ENCODE results near the gene UBQLN3. TPM values are rescaled to one million over a fixed set of nuclear protein-coding genes. Genes with fewer than 3 reads are reported as not detected.

The UBQLN3 gene
- total RNA-seq, 4 donors from 2014 or later, result 0.64 to 0.75 TPM; not detected in 2

GRCh38 chr11:5505363-5506048 is 4.3 kb downstream of the UBQLN3 start:
- 88 to 89% methylated on average over 6 to 9 of the region's 9 CpGs for WGBS, 2 donors (ENCODE audit: low coverage in 1 of 2)

GRCh38 chr11:5504403-5504921 is 5.3 kb downstream of the UBQLN3 start:
- Histone ChIP-seq H3K36me3 (no peaks in the 10 kb centered on the region), H3K27ac (no peak overlapping the region), H3K9me3 (no peaks in the 10 kb centered on the region), H3K4me1 (no peaks in the 10 kb centered on the region), H3K4me3 (no peak overlapping the region), H3K27me3 (no peaks in the 10 kb centered on the region)
- 60 to 68% methylated on average over 1 to 2 of the region's 2 CpGs for WGBS, 2 donors (ENCODE audit: low coverage in 1 of 2)
- in situ Hi-C loops (cut with MboI; ENCODE audit: low pct_ligation_motif_present in 1 of 4, low pct_unique_long_range_greater_than_20kb in 1 of 4, low sequenced_read_pairs in 3 of 4), result no loop called here
- TF ChIP-seq POLR2A (IDR thresholded peaks at IDR 0.05) (no peak), EP300 (IDR thresholded peaks at IDR 0.05; ENCODE audit: low read depth) (no peak), POLR2AphosphoS5 (IDR thresholded peaks at IDR 0.05) (no peak), CTCF (IDR thresholded peaks at IDR 0.05) (no peak)
- intact Hi-C loops (cut with DNase I; ENCODE audit: low total_unique reads), result no loop called here
- DNase-seq, result no peak

More at GRCh38 chr11:5505363-5506048, 4.3 kb downstream of the UBQLN3 start:
- no peak for TF ChIP-seq POLR2A (IDR thresholded peaks at IDR 0.05)
- TF ChIP-seq POLR2AphosphoS5 (IDR thresholded peaks at IDR 0.05), result no peak
- TF ChIP-seq EP300 (IDR thresholded peaks at IDR 0.05; ENCODE audit: low read depth), result no peak
- no peak for TF ChIP-seq CTCF (IDR thresholded peaks at IDR 0.05)
- in situ Hi-C loops (cut with MboI; ENCODE audit: low pct_ligation_motif_present in 1 of 4, low pct_unique_long_range_greater_than_20kb in 1 of 4, low sequenced_read_pairs in 3 of 4) (no loop called here), intact Hi-C loops (cut with DNase I; ENCODE audit: low total_unique reads) (no loop called here)
- Histone ChIP-seq H3K4me3 (no peak overlapping the region), H3K27me3 (no peaks in the 10 kb centered on the region), H3K9me3 (no peaks in the 10 kb centered on the region), H3K4me1 (no peaks in the 10 kb centered on the region), H3K36me3 (no peaks in the 10 kb centered on the region), H3K27ac (no peak overlapping the region)
- DNase-seq, result no peak

- Histone ChIP-seq H3K27me3 (no peaks in the 10 kb centered on the region), H3K27ac (no peak overlapping the region), H3K4me1 (no peaks in the 10 kb centered on the region), H3K9me3 (no peaks in the 10 kb centered on the region), H3K4me3 (no peak overlapping the region), H3K36me3 (no peaks in the 10 kb centered on the region)
- 76 to 100% methylated on average over 1 to 6 of the region's 6 CpGs for WGBS, 2 donors (ENCODE audit: low coverage in 1 of 2)
- no peak for DNase-seq
- in situ Hi-C loops (cut with MboI; ENCODE audit: low pct_ligation_motif_present in 1 of 4, low pct_unique_long_range_greater_than_20kb in 1 of 4, low sequenced_read_pairs in 3 of 4), result no loop called here
- intact Hi-C loops (cut with DNase I; ENCODE audit: low total_unique reads), result no loop called here
- TF ChIP-seq POLR2AphosphoS5 (IDR thresholded peaks at IDR 0.05), result no peak
- TF ChIP-seq POLR2A (IDR thresholded peaks at IDR 0.05), result no peak
- no peak for TF ChIP-seq EP300 (IDR thresholded peaks at IDR 0.05; ENCODE audit: low read depth)
- TF ChIP-seq CTCF (IDR thresholded peaks at IDR 0.05), result no peak
Measured at GRCh38 chr11:5500393-5500801, 9.4 kb downstream of the UBQLN3 start.

GRCh38 chr11:5499671-5500070 is 10.1 kb downstream of the UBQLN3 start:
- Histone ChIP-seq H3K27ac (no peak overlapping the region), H3K36me3 (no peaks in the 10 kb centered on the region), H3K9me3 (no peaks in the 10 kb centered on the region), H3K4me3 (no peak overlapping the region), H3K27me3 (no peaks in the 10 kb centered on the region), H3K4me1 (no peaks in the 10 kb centered on the region)
- TF ChIP-seq POLR2A (IDR thresholded peaks at IDR 0.05) (no peak), POLR2AphosphoS5 (IDR thresholded peaks at IDR 0.05) (no peak), EP300 (IDR thresholded peaks at IDR 0.05; ENCODE audit: low read depth) (no peak), CTCF (IDR thresholded peaks at IDR 0.05) (no peak)
- WGBS, 2 donors (ENCODE audit: low coverage in 1 of 2), result 70 to 80% methylated on average over 1 to 2 of the region's 2 CpGs
- in situ Hi-C loops (cut with MboI; ENCODE audit: low pct_ligation_motif_present in 1 of 4, low pct_unique_long_range_greater_than_20kb in 1 of 4, low sequenced_read_pairs in 3 of 4), result no loop called here
- intact Hi-C loops (cut with DNase I; ENCODE audit: low total_unique reads), result no loop called here
- DNase-seq, result no peak
